ENCODE measurements around the gene PRR30.
"Not testable (repeated sequence)": the region's sequence is repeated elsewhere in the genome, so short reads cannot be mapped to it uniquely, and the experiment has no call there.

The PRR30 gene

DNA sequence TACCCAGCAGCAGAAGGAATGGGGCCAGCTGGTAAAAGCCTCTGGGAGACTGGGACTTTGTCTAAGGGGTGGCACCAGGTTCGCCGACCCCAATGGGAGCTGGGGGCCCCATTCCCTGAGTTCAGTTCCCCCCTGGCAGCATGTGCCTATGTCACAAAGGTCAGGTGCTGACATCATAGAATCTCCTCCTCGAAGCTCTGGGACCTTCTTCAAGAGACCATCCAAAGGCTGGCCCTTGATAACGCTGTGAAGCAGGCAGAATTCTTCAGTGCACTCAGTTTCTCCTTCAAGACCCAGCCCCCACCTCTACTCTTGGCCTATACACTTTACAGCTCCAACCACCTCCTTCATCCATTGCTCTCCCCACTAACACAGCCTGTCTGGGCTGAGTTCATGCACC, at the start of gene PRR30:
PRR30 (minus strand) TSS at position 101 of the 400 bp plus-strand sequence. CDS start 1,081 bp downstream, outside the sequence.
- DNase-seq: no peak

DNA sequence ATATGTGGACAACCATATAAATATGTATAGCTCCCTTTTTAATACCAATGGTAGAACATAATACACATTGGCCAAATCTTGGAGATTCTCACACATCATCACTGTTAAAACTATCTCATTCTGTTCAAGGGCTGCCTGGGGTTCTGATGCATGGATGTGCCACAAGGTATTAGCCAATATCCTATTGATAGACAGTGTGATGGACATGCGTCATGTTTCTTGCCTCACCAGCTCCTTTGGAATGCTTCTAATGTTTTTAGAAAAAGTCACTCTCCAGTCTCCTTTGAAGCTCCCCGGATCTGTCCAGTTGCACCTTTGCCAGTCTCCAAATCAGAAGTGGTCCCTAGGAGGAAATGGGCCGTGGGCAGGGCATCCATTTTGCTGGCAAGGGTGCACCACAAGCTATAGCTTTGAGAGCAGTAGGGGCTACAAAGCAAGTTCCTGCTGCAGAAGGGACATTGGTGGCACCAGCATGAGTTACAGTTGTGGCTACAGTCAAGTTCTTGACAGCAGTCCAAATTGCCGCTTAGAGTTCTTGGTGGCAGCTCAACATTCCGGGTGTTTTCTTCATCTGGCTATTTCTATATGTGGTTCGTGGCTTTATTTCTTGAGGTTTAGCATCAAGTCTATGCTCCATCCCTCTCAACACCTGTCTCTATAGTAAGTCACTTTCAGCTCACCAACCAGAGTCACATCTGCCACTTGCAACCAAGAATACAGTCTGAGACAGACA, 47.6 kb upstream of the PRR30 start:
- DNase-seq: no peak

DNA sequence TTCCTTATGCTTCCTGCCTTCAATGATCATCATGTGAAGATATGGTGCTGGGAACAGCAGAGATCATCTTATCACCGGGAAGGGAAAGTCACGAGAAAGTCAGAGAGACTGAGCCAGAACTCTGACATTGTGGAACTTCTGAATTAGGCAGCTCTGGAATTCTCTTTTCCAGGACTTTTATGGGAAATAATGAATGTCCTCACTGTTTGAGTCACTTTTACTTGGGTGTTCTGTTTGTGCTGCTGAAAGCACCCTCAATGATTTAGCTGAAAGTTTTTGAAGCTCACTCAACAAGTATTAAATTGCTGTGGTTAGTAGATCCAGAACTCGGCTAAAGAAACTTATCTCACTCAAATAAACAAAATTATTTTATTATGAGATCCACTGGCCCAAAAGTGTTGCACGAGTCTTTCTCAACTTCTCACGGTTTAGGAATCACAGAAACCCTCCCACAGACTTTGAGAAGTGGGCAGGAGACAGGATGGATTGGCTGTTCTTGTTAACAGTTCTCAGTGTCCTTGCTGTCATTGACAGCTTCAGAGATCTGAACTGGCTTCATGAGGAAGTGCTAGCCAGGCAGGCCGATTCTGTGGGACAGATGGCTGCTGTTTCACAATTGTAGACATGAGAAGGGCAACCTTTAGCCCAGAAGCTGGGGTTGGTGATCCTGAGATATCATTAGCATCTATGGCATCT, 46.3 kb upstream of the PRR30 start:
- DNase-seq: no peak

DNA sequence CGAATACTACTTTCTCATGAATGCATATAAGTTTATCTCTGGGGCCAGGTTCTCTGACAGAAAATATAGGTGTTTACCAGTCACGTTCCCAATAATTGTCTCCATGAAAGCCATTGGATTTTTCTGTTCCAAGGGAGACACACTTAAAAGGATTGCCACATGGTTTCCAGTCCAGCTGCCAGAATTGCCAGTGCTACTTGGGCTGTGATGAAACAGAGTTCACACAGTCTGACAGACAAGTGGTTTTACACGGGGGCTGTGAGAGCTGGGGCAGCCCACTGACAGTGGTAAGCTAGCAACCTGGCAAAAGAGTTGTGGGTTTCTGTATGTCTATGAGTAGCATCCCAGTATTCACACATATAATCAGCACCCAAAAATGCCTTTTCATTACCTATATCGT, 44.9 kb upstream of the PRR30 start:
- no peak for DNase-seq

DNA sequence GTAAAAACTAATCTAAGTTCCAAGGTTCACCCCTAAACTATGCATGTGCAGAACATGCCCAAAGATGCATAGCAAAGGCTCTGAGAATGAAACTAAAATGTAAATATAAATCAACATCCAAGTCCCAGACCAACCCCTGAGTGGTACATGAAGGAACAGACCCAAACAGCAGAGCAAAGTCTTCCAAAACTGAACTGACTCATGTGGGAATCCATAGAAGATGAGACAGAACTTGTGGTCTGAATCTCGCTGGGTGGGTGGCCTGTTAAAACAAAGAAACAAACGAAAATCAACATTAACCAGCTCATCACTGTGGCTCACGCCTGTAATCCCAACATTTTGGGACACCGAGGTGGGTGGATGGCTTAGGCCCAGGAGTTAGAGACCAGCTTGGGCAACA, 43.1 kb upstream of the PRR30 start:
- no peak for DNase-seq

DNA sequence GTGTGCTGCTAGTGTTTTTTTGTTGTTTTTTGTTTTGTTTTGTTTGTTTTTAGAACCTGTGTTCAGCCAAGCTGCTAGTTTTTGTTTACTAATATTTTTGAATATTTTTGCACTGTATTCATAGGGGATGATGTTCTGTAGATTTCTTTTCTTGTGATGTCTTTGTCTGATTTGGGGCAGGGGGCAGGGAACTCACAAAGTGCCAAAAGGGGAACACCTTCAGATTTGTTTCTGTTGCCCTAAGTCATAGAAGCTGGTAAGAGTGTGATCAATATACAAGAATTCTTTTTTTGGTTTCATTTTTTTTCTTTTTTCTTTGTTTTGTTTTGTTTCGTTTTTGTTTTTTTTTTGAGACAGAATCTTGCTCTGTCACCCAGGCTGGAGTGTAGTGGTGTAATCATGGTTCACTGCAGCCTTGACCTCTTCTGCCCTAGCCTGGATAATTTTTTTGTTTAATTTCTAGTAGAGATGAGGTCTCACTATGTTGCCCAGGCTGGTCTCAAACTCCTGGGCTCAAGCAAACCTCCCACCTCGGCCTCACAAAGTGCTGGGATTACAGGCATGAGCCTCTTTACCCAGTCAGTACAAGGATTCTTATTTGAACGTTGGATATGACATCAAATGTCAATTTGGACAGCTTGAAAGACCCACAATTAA, 40.3 kb upstream of the PRR30 start:
- DNase-seq: no peak

DNA sequence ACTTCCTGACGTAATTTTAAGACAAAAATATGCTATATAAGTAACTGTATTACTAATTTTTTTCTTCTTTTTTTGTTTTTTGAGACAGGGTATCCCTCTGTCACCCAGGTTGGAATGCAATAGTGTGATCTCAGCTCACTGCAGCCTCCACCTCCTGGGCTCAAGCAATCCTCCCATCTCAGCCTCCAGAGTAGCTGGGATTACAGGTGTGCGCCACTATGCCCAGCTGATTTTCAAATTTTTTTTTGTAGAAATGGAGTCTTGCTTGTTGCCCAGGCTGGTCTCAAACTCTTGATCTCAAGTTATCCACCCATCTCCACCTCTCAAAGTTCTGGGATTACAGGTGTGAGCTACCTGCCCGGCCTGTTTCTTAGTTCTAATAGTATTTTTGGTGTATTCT, 39.3 kb upstream of the PRR30 start:
- no peak for DNase-seq

DNA sequence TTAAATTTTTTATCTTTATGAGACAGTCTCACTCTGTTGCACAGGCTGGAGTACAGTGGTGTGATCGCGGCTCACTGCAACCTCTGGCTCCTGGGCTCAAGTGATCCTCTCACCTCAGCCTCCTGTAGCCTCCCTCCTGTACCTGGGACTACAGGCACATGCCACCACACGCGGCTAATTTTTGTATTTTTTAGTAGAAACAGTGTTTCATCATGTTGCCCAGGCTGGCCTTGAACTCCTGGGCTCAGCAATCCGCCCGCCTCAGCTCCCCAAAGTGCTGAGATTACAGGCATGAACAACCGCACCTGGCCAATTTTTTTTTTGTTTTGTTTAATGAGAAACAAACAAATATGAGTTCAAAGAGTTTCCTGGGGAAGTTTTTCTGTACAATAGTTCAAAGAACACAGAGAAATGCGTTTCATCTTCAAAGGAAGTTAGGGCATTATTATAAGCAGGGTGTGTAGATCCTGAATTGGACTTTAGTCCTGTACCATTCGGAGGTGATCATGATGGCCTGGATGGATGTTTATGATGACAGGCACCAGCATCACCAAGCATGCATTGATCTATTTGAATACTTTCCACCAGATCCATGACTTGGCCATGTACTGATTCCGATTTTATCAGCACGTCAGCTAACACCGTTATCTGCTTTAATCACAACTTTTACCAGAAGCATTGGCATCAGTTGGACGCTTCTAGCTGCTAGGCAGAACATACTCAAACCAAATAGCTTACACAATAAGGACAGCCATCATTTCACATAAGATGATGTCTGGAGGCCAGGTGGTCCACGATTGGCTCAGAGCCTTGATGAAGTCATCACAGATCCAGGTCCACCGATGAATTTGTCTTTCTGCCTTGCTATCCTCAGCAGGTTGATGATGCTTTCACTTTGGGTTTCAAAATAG, 38.5 kb upstream of the PRR30 start:
- DNase-seq: no peak

DNA sequence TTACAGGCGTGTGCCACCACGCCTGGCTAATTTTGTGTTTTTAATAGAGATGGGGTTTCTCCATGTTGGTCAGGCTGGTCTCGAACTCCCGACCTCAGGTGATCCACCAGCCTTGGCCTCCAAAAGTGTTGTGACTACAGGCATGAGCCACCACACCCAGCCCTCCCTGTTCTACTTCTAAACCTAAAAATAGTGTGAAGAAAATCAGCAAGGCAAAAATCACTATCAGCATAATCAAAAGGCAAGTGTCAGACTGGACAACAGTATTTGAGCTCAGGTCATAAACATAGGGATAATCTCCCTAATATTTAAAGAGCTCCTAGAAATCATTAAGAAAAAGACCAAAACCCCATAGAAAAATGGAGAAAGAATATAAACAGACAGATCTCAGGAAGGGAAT, 36.6 kb upstream of the PRR30 start:
- not testable (repeated sequence) for DNase-seq

DNA sequence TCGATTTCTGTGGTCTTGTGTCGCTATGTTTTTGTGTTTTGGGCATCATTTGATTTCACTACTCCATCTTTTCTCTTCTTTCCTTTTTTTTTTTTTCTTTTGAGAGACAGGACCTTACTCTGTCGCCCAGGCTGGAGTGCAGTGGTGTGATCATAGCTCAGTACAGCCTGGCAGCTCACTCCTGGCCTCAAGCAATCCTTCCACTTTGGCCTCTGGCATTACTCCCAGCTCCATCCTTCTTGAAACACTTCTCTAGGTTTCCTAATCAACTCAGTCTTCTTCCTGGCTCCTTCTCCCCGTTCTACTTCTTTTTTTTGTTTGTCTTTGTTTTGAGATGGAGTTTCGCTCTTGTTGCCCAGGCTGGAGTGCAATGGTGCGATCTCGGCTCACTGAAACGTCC, 36.1 kb upstream of the PRR30 start:
- DNase-seq: no peak

DNA sequence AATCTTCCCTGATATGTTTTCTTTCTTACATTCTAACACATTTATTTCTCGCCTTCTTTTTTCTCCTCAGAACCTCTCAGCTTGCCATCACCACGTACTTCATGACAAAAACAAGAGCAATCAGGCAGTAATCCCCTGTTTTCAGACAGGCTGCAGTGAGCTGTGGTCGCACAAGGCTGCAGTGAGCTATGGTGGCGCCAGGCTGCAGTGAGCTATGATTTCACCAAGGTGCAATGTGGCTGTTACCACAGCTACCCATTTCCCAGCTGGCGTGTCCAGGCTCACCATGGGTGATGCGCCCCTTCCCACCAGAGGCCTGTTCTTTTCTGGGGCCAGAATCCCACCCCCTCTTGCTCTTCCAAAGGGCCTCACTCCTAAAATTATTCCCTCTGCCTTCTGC, 35.4 kb upstream of the PRR30 start:
- no peak for DNase-seq

DNA sequence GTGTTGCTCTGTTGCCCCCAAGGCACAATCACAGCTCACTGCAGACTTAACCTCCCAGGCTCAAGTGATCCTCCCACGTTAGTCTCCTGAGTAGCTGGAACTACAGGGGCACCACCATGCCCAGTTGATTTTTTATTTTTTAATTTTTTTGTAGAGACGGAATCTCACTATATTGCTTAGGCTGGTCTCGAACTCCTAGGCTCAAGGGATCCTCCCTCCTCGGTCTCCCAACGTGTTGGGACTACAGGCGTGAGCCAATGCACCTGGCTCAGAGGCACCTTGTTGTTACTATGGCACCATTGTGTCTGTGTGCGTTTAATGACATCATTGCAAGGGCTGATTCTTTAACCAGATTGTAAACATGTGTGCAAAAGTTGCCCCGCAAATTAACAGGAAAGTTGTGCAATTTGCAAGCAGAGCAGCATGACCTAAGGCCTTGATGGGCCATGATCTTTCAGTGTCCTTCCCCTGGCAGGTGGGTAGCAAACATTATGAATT, 32.2 kb upstream of the PRR30 start:
- DNase-seq: no peak

DNA sequence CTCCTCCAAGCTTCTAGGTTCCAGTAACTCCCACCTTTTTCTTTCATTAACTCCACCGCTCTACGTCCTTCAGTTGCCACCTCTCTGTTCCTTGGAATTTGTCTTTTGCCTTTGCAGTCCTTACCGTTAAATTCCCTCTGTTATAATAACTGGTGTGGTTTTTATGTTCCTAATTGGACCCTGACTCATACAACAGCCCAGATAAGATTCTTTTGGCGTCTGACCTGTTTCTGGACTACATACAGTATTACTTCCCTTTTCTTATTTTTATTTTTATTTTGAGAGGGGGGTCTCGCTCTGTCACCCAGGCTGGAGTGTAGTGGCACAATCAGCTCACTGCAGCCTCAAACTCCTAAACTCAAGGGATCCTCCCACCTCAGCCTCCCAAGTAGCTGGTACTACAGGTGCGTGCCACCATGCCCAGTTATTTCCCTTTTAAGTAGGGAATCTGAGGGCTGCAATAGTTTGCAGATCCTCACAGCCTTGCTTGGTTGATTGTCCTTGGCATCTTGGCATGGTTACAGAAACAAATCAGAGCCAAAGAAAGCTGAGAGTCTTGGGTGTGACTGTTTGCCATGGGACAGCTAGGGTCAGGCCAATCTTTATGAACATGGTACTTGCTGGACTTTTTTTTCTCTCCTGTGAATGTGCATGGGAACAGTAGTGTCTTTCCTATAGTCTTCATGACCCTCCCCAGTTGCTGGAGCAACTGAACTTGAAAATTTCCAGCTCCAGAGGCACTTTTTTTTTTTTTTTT, 31.5 kb upstream of the PRR30 start:
- no peak for DNase-seq

DNA sequence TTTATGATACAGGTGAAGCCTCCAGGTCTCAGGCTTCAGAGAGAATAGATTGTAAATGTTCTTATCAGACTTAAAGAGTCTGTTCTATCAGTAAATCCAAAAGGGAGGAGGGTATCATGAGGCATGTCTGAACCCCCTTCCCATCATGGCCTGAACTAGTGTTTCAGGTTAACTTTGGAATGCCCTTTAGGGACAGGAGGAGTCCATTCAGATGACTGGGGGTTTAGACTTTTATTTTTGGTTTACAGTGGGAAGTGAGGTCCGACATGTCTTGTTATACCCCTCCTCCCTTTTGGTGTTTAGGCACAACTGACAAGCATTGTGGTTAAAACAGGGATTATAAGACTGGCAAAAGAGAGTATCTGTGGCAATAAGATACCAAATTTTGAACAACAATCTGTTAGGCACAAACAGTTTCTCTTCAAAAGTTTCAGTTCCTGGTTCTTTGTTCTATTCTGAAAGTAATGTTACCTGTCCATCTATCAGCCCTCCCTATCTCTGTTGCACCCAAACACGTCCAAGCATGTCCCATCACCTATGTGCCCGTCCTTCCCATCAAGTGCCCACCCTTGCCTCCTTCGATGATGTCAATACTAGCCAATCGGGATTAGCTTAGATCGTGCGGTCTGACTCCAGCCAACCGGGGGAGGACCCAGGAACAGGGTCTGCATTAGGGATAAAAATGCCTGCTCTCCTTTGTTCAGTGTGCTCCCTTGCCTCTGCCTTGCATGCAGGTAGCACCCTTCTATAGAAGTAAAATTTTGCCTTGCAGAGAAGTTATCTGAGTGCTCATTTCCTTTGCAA, 26.0 kb upstream of the PRR30 start:
- DNase-seq: no peak

DNA sequence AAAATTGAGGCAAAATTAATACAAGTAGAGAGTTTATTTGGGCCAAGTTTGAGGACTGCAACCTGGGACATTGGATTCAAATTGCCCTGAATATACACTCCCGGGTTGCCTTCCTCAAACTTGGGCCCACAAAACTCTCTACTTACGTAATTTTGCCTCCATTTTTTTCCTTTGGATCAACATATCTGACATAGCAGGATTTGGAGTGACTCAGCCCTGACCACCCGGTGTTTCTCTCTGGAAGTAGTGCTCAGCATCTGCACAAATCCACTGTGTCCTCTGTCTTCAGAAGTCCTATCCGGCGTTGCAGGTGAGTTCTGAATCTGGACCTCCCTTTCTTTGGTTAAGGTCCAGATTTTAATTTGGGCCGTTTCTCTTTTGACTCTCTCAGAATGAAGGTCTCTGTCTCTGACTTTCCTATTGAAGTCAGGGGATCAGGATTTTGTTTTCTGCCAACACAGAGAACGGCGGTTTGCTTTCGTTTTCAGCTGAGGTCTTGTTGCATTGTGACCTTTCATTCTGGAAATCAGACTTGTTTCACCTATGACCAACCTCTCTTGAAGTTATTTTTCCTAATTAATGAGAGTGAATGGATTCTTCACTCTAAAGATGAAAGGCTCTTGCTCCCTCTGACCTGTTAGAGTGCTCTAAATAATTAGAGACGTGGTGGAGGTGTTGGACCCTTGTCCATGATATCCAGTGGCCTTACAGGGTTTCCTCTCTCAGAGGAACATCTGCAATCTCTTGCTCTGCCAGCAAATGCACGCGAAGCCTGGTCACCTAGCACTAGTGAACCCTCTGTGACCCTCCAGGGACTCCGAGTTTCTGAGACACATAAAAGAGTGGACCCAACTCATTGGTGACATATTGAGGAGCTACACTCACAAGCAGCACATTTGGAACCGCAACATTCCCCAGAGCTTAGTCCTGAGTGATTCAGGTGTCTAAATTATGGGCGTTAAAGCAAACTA, 23.2 kb upstream of the PRR30 start:
- DNase-seq: no peak

DNA sequence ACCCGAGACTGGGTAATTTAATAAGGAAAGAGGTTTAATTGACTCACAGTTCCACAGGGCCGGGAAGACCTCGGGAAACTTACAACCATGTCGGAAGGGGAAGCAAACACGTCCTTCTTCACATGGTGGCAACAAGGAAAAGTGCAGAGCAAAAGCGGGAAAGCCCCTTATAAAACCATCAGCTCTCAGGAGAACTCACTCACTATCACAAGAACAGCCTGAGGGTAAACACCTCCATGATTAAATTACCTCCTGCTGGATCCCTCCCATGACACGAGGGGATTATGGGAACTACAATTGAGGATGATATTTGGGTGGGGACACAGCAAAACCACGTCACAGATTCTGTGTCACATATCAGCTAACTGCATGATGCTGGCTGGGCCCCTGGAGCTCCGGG, 21.0 kb upstream of the PRR30 start:
- DNase-seq: no peak

DNA sequence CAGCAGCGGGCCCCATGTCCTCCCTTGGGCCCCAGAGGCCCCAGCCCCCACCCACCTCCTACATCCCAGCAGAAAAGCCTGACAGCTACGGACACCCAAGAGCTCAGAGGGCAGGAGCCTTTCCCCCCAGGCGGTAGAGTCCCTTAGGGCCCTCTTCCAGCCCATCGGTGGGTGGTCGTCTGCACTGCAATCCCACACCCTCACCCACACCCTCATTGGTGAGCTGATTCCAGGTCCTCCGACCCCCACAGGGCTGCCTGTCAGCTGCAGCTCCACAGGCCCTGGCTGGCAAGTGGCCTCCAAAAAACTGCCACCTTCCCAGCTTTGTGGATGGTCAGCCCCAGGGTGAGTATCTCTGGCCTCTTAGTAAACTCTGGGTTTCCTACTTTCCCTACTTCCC, 20.1 kb upstream of the PRR30 start:
- no peak for DNase-seq

DNA sequence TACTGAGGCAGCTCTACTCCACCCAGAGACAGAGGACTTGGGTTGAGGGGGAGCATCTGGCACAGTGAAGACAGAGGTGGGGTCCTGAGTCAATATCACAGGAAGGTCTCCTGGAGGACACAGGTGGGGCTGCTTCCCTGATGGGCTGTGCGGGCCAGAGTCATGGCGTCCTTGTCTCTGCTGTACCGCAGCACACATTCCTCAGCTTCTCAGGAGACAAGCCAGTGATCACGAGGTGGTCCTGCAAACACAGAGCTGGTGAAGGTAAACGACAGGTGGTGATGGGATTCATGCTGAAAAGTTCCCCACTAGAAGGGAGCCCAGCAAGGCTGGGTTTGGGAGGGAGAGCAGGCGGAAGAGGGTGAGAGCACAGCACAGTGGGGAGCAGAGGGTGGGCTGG, 19.3 kb upstream of the PRR30 start:
- DNase-seq: no peak

DNA sequence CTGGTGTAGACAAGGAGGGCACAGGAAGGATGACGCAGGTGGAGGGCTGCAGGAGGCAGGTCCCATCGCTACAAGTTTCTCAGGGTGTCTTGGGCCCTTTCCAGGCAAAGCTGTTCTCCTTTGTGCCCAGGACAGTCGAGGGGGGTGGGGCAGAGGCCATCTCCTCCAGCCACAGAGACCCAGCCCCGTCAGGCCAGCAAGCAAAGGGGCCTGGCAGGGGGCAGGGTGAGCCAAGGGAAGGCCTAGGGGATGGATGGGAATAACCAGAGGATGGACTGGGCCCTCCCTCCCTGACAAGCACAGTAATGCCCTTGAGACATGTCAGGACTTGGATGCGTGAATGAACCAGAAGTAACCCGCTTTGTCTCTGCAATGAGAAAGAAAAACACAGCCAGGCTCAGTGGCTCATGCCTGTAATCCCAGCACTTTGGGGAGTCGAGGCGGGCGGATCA, 15.9 kb upstream of the PRR30 start:
- no peak for DNase-seq

DNA sequence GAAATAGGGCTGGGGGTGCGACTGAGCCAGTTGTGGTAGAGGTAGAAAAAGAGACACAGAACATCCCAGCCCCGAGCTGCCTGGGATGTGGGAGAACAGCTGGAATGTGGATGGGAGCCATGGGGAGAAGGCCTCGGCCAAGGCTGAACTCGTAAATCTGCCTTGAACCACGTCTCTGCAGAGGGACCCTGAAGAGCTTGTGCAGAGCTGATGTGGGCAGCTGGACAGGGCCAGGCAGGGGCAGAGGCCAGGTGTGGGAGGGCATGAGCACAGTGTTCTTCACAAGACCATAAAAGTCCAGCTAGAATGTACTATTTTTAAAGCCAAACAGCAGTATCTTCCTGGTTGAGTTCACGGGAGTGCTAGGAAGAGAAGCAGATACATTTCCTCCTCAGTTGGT, 15.3 kb upstream of the PRR30 start:
- no peak for DNase-seq

All from NCI-H2081 treated with DMSO at 0.1 percent for 48 hours (cell line).